Panc1 (cell line): ENCODE results near the gene RAB7A. TPM values are rescaled to one million over a fixed set of nuclear protein-coding genes. Genes with fewer than 3 reads are reported as not detected.

Source experiments
- ATAC-seq: fragments of 200-7000 bp; cut with Tn5 transposase; 2 replicates; pipeline ENCODE4 v1.9.1; 2020; ENCODE audit warnings: mild to moderate bottlenecking, moderate library complexity
- BruUV-seq: library from RNA; stranded (reverse); fragments of 400-500 nt; replicated peaks from 2 replicates; lab custom pipeline; 2021; lab: Mats Ljungman, UMichigan
- CTCF ChIA-PET: fragments of 300-600 bp; sonication (Branson Sonifier 250); formaldehyde crosslinking; loops from one replicate; lab custom pipeline; 2022; ENCODE audit warnings: antibody characterized with exemption; lab: Charles Lee
- POLR2A ChIA-PET: fragments of 300-600 bp; sonication (Branson Sonifier 250); formaldehyde crosslinking; loops from one replicate; lab custom pipeline; 2022; ENCODE audit warnings: antibody characterized with exemption; lab: Charles Lee
- DNase-seq: peaks from one replicate; pipeline ENCODE4 v3.0.0-alpha.2; 2010; ENCODE audit warnings: low read depth, low spot score
- H3K27ac ChIP-seq: 2 replicates; pipeline ENCODE4 v1.5.1; 2011; ENCODE audit warnings: mild to moderate bottlenecking, low read length, inconsistent platforms
- H3K27me3 ChIP-seq: fragments of 200-500 bp; sonication (Bioruptor generic); 2 replicates; pipeline ENCODE4 v1.6.0; 2014; ENCODE audit warnings: low read length, inconsistent platforms; ENCODE audit not compliant: control insufficient read depth, insufficient read depth
- H3K36me3 ChIP-seq: fragments of 200-500 bp; sonication (Bioruptor generic); 2 replicates; pipeline ENCODE4 v1.5.1; 2014; ENCODE audit warnings: inconsistent platforms, mild to moderate bottlenecking, low read length, moderate library complexity; ENCODE audit not compliant: control insufficient read depth, insufficient read depth
- H3K4me1 ChIP-seq: 2 replicates; pipeline ENCODE4 v1.5.1; 2011; ENCODE audit warnings: inconsistent platforms, mild to moderate bottlenecking, low read length, moderate library complexity; ENCODE audit not compliant: control insufficient read depth, insufficient read depth
- H3K4me3 ChIP-seq, 2 experiments: 2 replicates each; pipeline ENCODE4 v1.5.1; 2011 to 2012; ENCODE audit warnings: low read depth in 2 of 2, low read length in 2 of 2, mild to moderate bottlenecking in 2 of 2, inconsistent platforms in 1 of 2, moderate library complexity in 1 of 2
- H3K9me3 ChIP-seq: fragments of 200-500 bp; sonication (Bioruptor generic); 2 replicates; pipeline ENCODE4 v1.5.1; 2014; ENCODE audit warnings: low read depth, mild to moderate bottlenecking, inconsistent platforms, low read length, moderate library complexity; ENCODE audit not compliant: control insufficient read depth, insufficient read depth
- POLR2AphosphoS5 ChIP-seq: IDR thresholded peaks from 2 replicates; pipeline ENCODE4 v1.6.1; 2012; ENCODE audit warnings: mild to moderate bottlenecking, low read depth, low read length, moderate library complexity
- SIN3A ChIP-seq: IDR thresholded peaks from 2 replicates; pipeline ENCODE4 v1.6.1; 2012; ENCODE audit warnings: low read depth, mild to moderate bottlenecking, low read length, moderate library complexity, borderline replicate concordance; ENCODE audit not compliant: insufficient read depth
- TCF7L2 ChIP-seq: IDR thresholded peaks from 2 replicates; pipeline ENCODE4 v1.6.1; 2011; ENCODE audit warnings: mild to moderate bottlenecking, low read depth, low read length, inconsistent platforms
- in situ Hi-C: cut with HindIII; loops from 2 replicates; pipeline ENCODE4 v1.10.0; 2016; ENCODE audit warnings: low sequenced_read_pairs, low pct_unique_long_range_greater_than_20kb
- intact Hi-C: fragments of 100-400 bp; cut with micrococcal nuclease; formaldehyde crosslinking; loops from one replicate; pipeline ENCODE4 v1.10.0; 2022; ENCODE audit not compliant: unreplicated experiment
- total RNA-seq: library from RNA; stranded (reverse); gene quantifications from one replicate; pipeline ENCODE4 v1.2.1, GENCODE V29; 2021; ENCODE audit not compliant: unreplicated experiment
- TF ChIP-seq, protein P1 (sequence below): fragments of 450-650 bp; IDR thresholded peaks from 2 replicates; pipeline ENCODE4 v1.5.1; 2017; ENCODE audit warnings: mild to moderate bottlenecking
- TF ChIP-seq, protein P2 (sequence below), 2 experiments: IDR thresholded peaks; 2 replicates each; pipeline ENCODE4 v1.6.1; 2011 to 2012; ENCODE audit warnings: low read depth in 2 of 2, control low read depth in 1 of 2, low read length in 1 of 2, mild to moderate bottlenecking in 1 of 2, moderate library complexity in 1 of 2; ENCODE audit not compliant: insufficient read depth in 1 of 2

Gene RAB7A
- total RNA-seq, 1 experiment from 2014 or later: 386 TPM

DNA sequence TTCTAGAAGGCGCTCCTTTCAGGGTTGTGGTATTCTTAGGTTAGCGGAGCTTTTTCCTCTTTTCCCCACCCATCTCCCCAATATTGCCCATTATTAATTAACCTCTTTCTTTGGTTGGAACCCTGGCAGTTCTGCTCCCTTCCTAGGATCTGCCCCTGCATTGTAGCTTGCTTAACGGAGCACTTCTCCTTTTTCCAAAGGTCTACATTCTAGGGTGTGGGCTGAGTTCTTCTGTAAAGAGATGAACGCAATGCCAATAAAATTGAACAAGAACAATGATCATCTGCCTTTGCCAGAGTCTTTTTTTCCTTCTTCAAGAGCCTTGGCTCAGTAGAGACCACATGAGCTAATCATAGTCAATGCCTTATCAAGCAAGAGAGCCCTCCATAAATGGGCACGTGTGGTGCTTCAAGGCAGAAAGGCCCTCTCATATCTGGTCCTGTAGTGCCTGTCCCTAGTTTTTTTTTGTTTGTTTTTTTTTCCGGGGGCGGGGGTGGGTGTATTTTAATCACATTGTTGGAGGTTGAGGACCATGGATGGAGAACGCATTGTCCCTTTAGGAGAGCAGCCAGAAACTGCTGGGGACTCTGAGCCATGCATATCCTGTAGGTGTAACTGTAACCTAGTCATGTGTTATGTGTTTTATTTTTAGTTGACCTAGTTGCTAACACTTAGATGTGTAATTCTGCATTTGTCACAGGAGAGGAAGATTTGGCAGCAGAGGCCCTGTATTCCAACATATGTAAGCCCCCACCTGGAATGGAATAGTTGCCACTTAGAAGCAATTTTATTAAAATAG lies 88.7 kb downstream of the RAB7A start:
- Histone ChIP-seq H3K27me3 (no peaks in the 10 kb centered on the region), H3K4me1 (no peaks in the 10 kb centered on the region), H3K36me3 (peaks cover 10% of the 10 kb centered on the region), H3K9me3 (no peaks in the 10 kb centered on the region), H3K4me3 (no peak overlapping the region), H3K27ac (no peak overlapping the region)
- BruUV-seq: no TSS peak
- DNase-seq: no peak
- POLR2A ChIA-PET: no interaction called here
- TF ChIP-seq TCF7L2: no peak
- in situ Hi-C loops: no loop called here
- no peak for ATAC-seq
- CTCF ChIA-PET: no interaction called here
- intact Hi-C loops: no loop called here

DNA sequence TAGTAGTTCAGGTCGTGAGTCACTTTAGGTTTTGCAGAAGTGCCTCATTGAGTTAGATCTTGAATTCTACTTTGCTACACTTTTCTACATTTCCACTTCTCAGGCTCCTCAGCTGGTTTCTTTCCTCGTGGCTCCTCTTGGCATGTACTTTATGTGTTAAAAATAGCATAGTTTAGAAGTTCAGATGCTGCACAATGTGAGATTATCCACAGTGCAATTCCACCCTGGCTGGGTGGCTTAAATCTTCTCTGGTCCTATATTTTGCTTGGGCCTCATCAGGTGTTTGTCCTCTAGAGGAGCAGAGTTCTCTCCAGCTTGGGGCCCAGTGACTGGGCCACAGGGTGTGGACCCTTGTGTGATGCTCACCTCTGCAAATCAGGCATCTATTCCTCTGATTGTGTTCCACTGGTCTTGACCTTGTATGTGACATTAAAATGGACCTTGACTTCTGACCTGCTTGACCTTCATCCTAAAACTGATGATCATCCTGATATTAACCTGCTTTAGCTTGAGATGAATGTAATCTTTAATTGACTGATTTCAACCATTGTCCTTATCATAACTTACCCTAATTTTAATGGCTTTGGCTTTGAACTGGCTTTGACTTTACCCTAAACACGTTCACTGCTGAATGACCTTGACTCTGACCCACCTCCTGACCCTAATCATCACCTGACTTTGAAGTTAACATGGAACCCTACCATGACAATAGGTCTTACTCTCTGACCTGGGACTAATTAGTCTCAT lies 89.5 kb downstream of the RAB7A start:
- POLR2A ChIA-PET: no interaction called here
- TF ChIP-seq POLR2AphosphoS5: no peak
- TF ChIP-seq, protein P1, sequence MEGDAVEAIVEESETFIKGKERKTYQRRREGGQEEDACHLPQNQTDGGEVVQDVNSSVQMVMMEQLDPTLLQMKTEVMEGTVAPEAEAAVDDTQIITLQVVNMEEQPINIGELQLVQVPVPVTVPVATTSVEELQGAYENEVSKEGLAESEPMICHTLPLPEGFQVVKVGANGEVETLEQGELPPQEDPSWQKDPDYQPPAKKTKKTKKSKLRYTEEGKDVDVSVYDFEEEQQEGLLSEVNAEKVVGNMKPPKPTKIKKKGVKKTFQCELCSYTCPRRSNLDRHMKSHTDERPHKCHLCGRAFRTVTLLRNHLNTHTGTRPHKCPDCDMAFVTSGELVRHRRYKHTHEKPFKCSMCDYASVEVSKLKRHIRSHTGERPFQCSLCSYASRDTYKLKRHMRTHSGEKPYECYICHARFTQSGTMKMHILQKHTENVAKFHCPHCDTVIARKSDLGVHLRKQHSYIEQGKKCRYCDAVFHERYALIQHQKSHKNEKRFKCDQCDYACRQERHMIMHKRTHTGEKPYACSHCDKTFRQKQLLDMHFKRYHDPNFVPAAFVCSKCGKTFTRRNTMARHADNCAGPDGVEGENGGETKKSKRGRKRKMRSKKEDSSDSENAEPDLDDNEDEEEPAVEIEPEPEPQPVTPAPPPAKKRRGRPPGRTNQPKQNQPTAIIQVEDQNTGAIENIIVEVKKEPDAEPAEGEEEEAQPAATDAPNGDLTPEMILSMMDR: no peak
- TF ChIP-seq, protein P2, sequence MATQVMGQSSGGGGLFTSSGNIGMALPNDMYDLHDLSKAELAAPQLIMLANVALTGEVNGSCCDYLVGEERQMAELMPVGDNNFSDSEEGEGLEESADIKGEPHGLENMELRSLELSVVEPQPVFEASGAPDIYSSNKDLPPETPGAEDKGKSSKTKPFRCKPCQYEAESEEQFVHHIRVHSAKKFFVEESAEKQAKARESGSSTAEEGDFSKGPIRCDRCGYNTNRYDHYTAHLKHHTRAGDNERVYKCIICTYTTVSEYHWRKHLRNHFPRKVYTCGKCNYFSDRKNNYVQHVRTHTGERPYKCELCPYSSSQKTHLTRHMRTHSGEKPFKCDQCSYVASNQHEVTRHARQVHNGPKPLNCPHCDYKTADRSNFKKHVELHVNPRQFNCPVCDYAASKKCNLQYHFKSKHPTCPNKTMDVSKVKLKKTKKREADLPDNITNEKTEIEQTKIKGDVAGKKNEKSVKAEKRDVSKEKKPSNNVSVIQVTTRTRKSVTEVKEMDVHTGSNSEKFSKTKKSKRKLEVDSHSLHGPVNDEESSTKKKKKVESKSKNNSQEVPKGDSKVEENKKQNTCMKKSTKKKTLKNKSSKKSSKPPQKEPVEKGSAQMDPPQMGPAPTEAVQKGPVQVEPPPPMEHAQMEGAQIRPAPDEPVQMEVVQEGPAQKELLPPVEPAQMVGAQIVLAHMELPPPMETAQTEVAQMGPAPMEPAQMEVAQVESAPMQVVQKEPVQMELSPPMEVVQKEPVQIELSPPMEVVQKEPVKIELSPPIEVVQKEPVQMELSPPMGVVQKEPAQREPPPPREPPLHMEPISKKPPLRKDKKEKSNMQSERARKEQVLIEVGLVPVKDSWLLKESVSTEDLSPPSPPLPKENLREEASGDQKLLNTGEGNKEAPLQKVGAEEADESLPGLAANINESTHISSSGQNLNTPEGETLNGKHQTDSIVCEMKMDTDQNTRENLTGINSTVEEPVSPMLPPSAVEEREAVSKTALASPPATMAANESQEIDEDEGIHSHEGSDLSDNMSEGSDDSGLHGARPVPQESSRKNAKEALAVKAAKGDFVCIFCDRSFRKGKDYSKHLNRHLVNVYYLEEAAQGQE (IDR thresholded peaks at IDR 0.05; ENCODE audit: insufficient read depth in 1 of 2, low read depth in 2 of 2, low read length in 1 of 2): no peak
- no peak for TF ChIP-seq SIN3A

More for the DNA sequence above, 89.5 kb downstream of the RAB7A start:
- Histone ChIP-seq H3K4me3 (no peak overlapping the region), H3K4me1 (no peaks in the 10 kb centered on the region), H3K27ac (no peak overlapping the region), H3K36me3 (peaks cover 10% of the 10 kb centered on the region), H3K9me3 (no peaks in the 10 kb centered on the region), H3K27me3 (no peaks in the 10 kb centered on the region)
- no TSS peak for BruUV-seq
- no peak for DNase-seq
- in situ Hi-C loops (no loop called here), intact Hi-C loops (no loop called here)
- CTCF ChIA-PET: no interaction called here
- no peak for ATAC-seq
